ENCODE measurements around the gene SLC27A2. TPM values are rescaled to one million over a fixed set of nuclear protein-coding genes. Genes with fewer than 3 reads are reported as not detected.

Gene SLC27A2
- total RNA-seq, 1 experiment from 2014 or later: 0.77 TPM

GRCh38 chr15:50135031-50135551, 46.9 kb upstream of the SLC27A2 start:
- no peaks in the 10 kb centered on the region for H3K36me3 ChIP-seq (ENCODE audit: insufficient read depth, low read length, poor library complexity, severe bottlenecking)
- no peak for DNase-seq (ENCODE audit: low spot score)
- H3K4me3 ChIP-seq (ENCODE audit: low read depth, low read length, poor library complexity, severe bottlenecking): no peak overlapping the region
- BruUV-seq (replicated peaks): no TSS peak
- no peak overlapping the region for H3K27ac ChIP-seq (ENCODE audit: low read depth, low read length, poor library complexity, severe bottlenecking)
- H3K9me3 ChIP-seq (ENCODE audit: low read depth, low read length, poor library complexity, severe bottlenecking): no peaks in the 10 kb centered on the region
- no peaks in the 10 kb centered on the region for H3K4me1 ChIP-seq (ENCODE audit: insufficient read depth, low read length, poor library complexity, severe bottlenecking)
- ChIA-PET POLR2A (ENCODE audit: low non-redundant PET) (no interaction called here), CTCF (no interaction called here)
- intact Hi-C loops (cut with micrococcal nuclease; ENCODE audit: unreplicated experiment): no loop called here
- H3K27me3 ChIP-seq (replicated peaks; ENCODE audit: insufficient read depth, low read depth, low read length, poor library complexity): no peaks in the 10 kb centered on the region
- no peak for TF ChIP-seq CTCF (conservative IDR thresholded peaks at IDR 0.05; ENCODE audit: low read depth, low read length)
- no peak for TF ChIP-seq EZH2 (IDR thresholded peaks at IDR 0.05; ENCODE audit: borderline replicate concordance, low read depth, low read length, poor library complexity, severe bottlenecking)

GRCh38 chr15:50137330-50137761, 44.6 kb upstream of the SLC27A2 start:
- H3K36me3 ChIP-seq (ENCODE audit: insufficient read depth, low read length, poor library complexity, severe bottlenecking): no peaks in the 10 kb centered on the region
- intact Hi-C loops (cut with micrococcal nuclease; ENCODE audit: unreplicated experiment): no loop called here
- ChIA-PET POLR2A (ENCODE audit: low non-redundant PET) (no interaction called here), CTCF (no interaction called here)
- no peaks in the 10 kb centered on the region for H3K27me3 ChIP-seq (replicated peaks; ENCODE audit: insufficient read depth, low read depth, low read length, poor library complexity)
- peak; percentile 17 for DNase-seq (ENCODE audit: low spot score)
- no peak overlapping the region for H3K4me3 ChIP-seq (ENCODE audit: low read depth, low read length, poor library complexity, severe bottlenecking)
- no peak overlapping the region for H3K27ac ChIP-seq (ENCODE audit: low read depth, low read length, poor library complexity, severe bottlenecking)
- BruUV-seq (replicated peaks): no TSS peak
- no peaks in the 10 kb centered on the region for H3K9me3 ChIP-seq (ENCODE audit: low read depth, low read length, poor library complexity, severe bottlenecking)
- TF ChIP-seq CTCF (conservative IDR thresholded peaks at IDR 0.05; ENCODE audit: low read depth, low read length) (no peak), EZH2 (IDR thresholded peaks at IDR 0.05; ENCODE audit: borderline replicate concordance, low read depth, low read length, poor library complexity, severe bottlenecking) (no peak)
- no peaks in the 10 kb centered on the region for H3K4me1 ChIP-seq (ENCODE audit: insufficient read depth, low read length, poor library complexity, severe bottlenecking)

- no TSS peak for BruUV-seq (replicated peaks)
- H3K36me3 ChIP-seq (ENCODE audit: insufficient read depth, low read length, poor library complexity, severe bottlenecking): no peaks in the 10 kb centered on the region
- TF ChIP-seq CTCF (conservative IDR thresholded peaks at IDR 0.05; ENCODE audit: low read depth, low read length): no peak
- no peak for TF ChIP-seq EZH2 (IDR thresholded peaks at IDR 0.05; ENCODE audit: borderline replicate concordance, low read depth, low read length, poor library complexity, severe bottlenecking)
- no peaks in the 10 kb centered on the region for H3K9me3 ChIP-seq (ENCODE audit: low read depth, low read length, poor library complexity, severe bottlenecking)
- no peak overlapping the region for H3K4me3 ChIP-seq (ENCODE audit: low read depth, low read length, poor library complexity, severe bottlenecking)
- POLR2A ChIA-PET (ENCODE audit: low non-redundant PET): no interaction called here
- no peak for DNase-seq (ENCODE audit: low spot score)
- CTCF ChIA-PET: no interaction called here
- intact Hi-C loops (cut with micrococcal nuclease; ENCODE audit: unreplicated experiment): no loop called here
- H3K4me1 ChIP-seq (ENCODE audit: insufficient read depth, low read length, poor library complexity, severe bottlenecking): no peaks in the 10 kb centered on the region
- H3K27me3 ChIP-seq (replicated peaks; ENCODE audit: insufficient read depth, low read depth, low read length, poor library complexity): no peaks in the 10 kb centered on the region
- H3K27ac ChIP-seq (ENCODE audit: low read depth, low read length, poor library complexity, severe bottlenecking): no peak overlapping the region
Measured at GRCh38 chr15:50137893-50138292, 44.1 kb upstream of the SLC27A2 start.
